WTC11 (cell line): Measurements from ENCODE around the gene GBP3.

ENCODE experiments used
- ATF2 ChIP-seq: sonication (generic); formaldehyde crosslinking; IDR thresholded peaks from 2 replicates; pipeline ENCODE4 v1.8.1; 2022; ENCODE audit warnings: low read depth, missing genetic modification reagents, borderline replicate concordance
- JUN ChIP-seq: sonication (generic); formaldehyde crosslinking; IDR thresholded peaks from 2 replicates; pipeline ENCODE4 v1.8.0; 2023; ENCODE audit warnings: mild to moderate bottlenecking, missing genetic modification reagents
- TF ChIP-seq, protein P1 (sequence below): sonication (generic); formaldehyde crosslinking; IDR thresholded peaks from 2 replicates; pipeline ENCODE4 v1.8.1; 2022; ENCODE audit warnings: low read depth, mild to moderate bottlenecking, moderate library complexity, missing genetic modification reagents, borderline replicate concordance
- TF ChIP-seq, protein P2 (sequence below): sonication (generic); formaldehyde crosslinking; IDR thresholded peaks from 2 replicates; pipeline ENCODE4 v1.8.1; 2023; ENCODE audit warnings: mild to moderate bottlenecking, missing genetic modification reagents
- TF ChIP-seq, protein P3 (sequence below): fragments of 200-600 bp; IDR thresholded peaks from 2 replicates; pipeline ENCODE4 v1.8.0; 2022; ENCODE audit warnings: antibody characterized with exemption

GRCh38 chr1:89044970-89045721 is 22.5 kb upstream of the GBP3 start:
- TF ChIP-seq, protein P1, sequence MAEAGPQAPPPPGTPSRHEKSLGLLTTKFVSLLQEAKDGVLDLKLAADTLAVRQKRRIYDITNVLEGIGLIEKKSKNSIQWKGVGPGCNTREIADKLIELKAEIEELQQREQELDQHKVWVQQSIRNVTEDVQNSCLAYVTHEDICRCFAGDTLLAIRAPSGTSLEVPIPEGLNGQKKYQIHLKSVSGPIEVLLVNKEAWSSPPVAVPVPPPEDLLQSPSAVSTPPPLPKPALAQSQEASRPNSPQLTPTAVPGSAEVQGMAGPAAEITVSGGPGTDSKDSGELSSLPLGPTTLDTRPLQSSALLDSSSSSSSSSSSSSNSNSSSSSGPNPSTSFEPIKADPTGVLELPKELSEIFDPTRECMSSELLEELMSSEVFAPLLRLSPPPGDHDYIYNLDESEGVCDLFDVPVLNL (CRISPR knock-in tag) = no peak
- TF ChIP-seq, protein P2, sequence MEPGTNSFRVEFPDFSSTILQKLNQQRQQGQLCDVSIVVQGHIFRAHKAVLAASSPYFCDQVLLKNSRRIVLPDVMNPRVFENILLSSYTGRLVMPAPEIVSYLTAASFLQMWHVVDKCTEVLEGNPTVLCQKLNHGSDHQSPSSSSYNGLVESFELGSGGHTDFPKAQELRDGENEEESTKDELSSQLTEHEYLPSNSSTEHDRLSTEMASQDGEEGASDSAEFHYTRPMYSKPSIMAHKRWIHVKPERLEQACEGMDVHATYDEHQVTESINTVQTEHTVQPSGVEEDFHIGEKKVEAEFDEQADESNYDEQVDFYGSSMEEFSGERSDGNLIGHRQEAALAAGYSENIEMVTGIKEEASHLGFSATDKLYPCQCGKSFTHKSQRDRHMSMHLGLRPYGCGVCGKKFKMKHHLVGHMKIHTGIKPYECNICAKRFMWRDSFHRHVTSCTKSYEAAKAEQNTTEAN (CRISPR knock-in tag) = no peak
- TF ChIP-seq, protein P3, sequence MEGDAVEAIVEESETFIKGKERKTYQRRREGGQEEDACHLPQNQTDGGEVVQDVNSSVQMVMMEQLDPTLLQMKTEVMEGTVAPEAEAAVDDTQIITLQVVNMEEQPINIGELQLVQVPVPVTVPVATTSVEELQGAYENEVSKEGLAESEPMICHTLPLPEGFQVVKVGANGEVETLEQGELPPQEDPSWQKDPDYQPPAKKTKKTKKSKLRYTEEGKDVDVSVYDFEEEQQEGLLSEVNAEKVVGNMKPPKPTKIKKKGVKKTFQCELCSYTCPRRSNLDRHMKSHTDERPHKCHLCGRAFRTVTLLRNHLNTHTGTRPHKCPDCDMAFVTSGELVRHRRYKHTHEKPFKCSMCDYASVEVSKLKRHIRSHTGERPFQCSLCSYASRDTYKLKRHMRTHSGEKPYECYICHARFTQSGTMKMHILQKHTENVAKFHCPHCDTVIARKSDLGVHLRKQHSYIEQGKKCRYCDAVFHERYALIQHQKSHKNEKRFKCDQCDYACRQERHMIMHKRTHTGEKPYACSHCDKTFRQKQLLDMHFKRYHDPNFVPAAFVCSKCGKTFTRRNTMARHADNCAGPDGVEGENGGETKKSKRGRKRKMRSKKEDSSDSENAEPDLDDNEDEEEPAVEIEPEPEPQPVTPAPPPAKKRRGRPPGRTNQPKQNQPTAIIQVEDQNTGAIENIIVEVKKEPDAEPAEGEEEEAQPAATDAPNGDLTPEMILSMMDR = no peak
- TF ChIP-seq JUN (CRISPR knock-in tag) (no peak), ATF2 (CRISPR knock-in tag) (no peak)
